HUES6 (cell line): ENCODE results near the gene D2HGDH.
"Not testable (repeated sequence)": the region's sequence is repeated elsewhere in the genome, so short reads cannot be mapped to it uniquely, and the experiment has no call there.

Experiments used
- H3K27ac ChIP-seq: 2 replicates; pipeline ENCODE4 v1.7.0; 2013; ENCODE audit warnings: low read depth, mild to moderate bottlenecking, low read length, inconsistent platforms
- H3K27me3 ChIP-seq: 2 replicates; pipeline ENCODE4 v1.6.1; 2013; ENCODE audit warnings: low read length; ENCODE audit not compliant: control insufficient read depth, insufficient read depth
- H3K36me3 ChIP-seq: 2 replicates; pipeline ENCODE4 v1.6.1; 2013; ENCODE audit warnings: low read length; ENCODE audit not compliant: control insufficient read depth, insufficient read depth
- H3K4me1 ChIP-seq: 2 replicates; pipeline ENCODE4 v1.6.1; 2013; ENCODE audit warnings: low read length; ENCODE audit not compliant: control insufficient read depth, insufficient read depth
- H3K4me3 ChIP-seq: 2 replicates; pipeline ENCODE4 v1.5.1; 2013; ENCODE audit warnings: low read depth, low read length
- H3K9ac ChIP-seq: one replicate; pipeline ENCODE4 v1.6.1; 2013; ENCODE audit warnings: mild to moderate bottlenecking, low read length
- H3K9me3 ChIP-seq: 2 replicates; pipeline ENCODE4 v1.6.1; 2013; ENCODE audit warnings: low read depth, low read length; ENCODE audit not compliant: control insufficient read depth, insufficient read depth

Gene D2HGDH

GRCh38 chr2:241803387-241804325, 69.2 kb downstream of the D2HGDH start:
- H3K9ac ChIP-seq: no peak overlapping the region
- H3K4me3 ChIP-seq: peak overlapping the region; percentile 57
- H3K27me3 ChIP-seq: peaks cover 23% of the 10 kb centered on the region
- H3K27ac ChIP-seq: no peak overlapping the region
- no peaks in the 10 kb centered on the region for H3K36me3 ChIP-seq
- H3K4me1 ChIP-seq: peaks cover 37% of the 10 kb centered on the region
- H3K9me3 ChIP-seq: no peaks in the 10 kb centered on the region

GRCh38 chr2:241804326-241805229, 70.1 kb downstream of the D2HGDH start:
- H3K36me3 ChIP-seq: no peaks in the 10 kb centered on the region

GRCh38 chr2:241806217-241806616, 71.8 kb downstream of the D2HGDH start:
- H3K36me3 ChIP-seq, H3K27ac ChIP-seq, H3K9me3 ChIP-seq, H3K4me3 ChIP-seq, H3K9ac ChIP-seq: not testable (repeated sequence)
- peaks cover 43% of the 10 kb centered on the region for H3K4me1 ChIP-seq
- peaks cover 23% of the 10 kb centered on the region for H3K27me3 ChIP-seq

More at GRCh38 chr2:241804326-241805229, 70.1 kb downstream of the D2HGDH start:
- H3K4me3 ChIP-seq: peak overlapping the region; percentile 57; the same call in 1 of the 2 replicates
- no peak overlapping the region for H3K9ac ChIP-seq
- H3K9me3 ChIP-seq: no peaks in the 10 kb centered on the region
- peaks cover 23% of the 10 kb centered on the region for H3K27me3 ChIP-seq
- H3K27ac ChIP-seq: no peak overlapping the region
- H3K4me1 ChIP-seq: peaks cover 43% of the 10 kb centered on the region

- Histone ChIP-seq H3K27me3 (peaks cover 17% of the 10 kb centered on the region), H3K9ac (no peak overlapping the region), H3K9me3 (no peaks in the 10 kb centered on the region), H3K4me3 (no peak overlapping the region), H3K4me1 (peaks cover 28% of the 10 kb centered on the region), H3K27ac (no peak overlapping the region), H3K36me3 (no peaks in the 10 kb centered on the region)
Measured at GRCh38 chr2:241808051-241808720, 73.8 kb downstream of the D2HGDH start.

GRCh38 chr2:241808721-241809382, 74.4 kb downstream of the D2HGDH start, which contains the start of gene NEU4:
Gene NEU4, plus strand, starts transcription at chr2:241809193. Its CDS starts 5,292 bp downstream, at chr2:241814485.
- H3K4me1 ChIP-seq: peaks cover 23% of the 10 kb centered on the region
- H3K4me3 ChIP-seq: no peak within 1 kb of the TSS
- H3K9ac ChIP-seq: no peak within 1 kb of the TSS
- no peaks in the 10 kb centered on the region for H3K36me3 ChIP-seq
- H3K9me3 ChIP-seq: no peaks in the 10 kb centered on the region
- no peak within 1 kb of the TSS for H3K27ac ChIP-seq
- H3K27me3 ChIP-seq: peaks cover 10% of the 10 kb centered on the region

- no peaks in the 10 kb centered on the region for H3K9me3 ChIP-seq
- H3K4me1 ChIP-seq: peaks cover 16% of the 10 kb centered on the region
- no peaks in the 10 kb centered on the region for H3K36me3 ChIP-seq
- H3K27ac ChIP-seq: no peak overlapping the region
- H3K27me3 ChIP-seq: peaks cover 2% of the 10 kb centered on the region
- H3K9ac ChIP-seq: no peak overlapping the region
- no peak overlapping the region for H3K4me3 ChIP-seq
Measured at GRCh38 chr2:241809383-241810306, 75.2 kb downstream of the D2HGDH start.

- H3K27ac ChIP-seq: no peak overlapping the region
- H3K4me1 ChIP-seq: peaks cover 12% of the 10 kb centered on the region
- H3K27me3 ChIP-seq: no peaks in the 10 kb centered on the region
- no peak overlapping the region for H3K4me3 ChIP-seq
- H3K9ac ChIP-seq: no peak overlapping the region
- H3K36me3 ChIP-seq: no peaks in the 10 kb centered on the region
- no peaks in the 10 kb centered on the region for H3K9me3 ChIP-seq
Measured at GRCh38 chr2:241810307-241811200, 76.1 kb downstream of the D2HGDH start.

GRCh38 chr2:241811201-241811951, 76.9 kb downstream of the D2HGDH start:
- H3K9ac ChIP-seq: no peak overlapping the region

More at GRCh38 chr2:241811201-241811951, 76.9 kb downstream of the D2HGDH start:
- Histone ChIP-seq H3K27ac (no peak overlapping the region), H3K36me3 (no peaks in the 10 kb centered on the region), H3K4me3 (no peak overlapping the region), H3K4me1 (peaks cover 12% of the 10 kb centered on the region), H3K27me3 (no peaks in the 10 kb centered on the region), H3K9me3 (no peaks in the 10 kb centered on the region)
